ENCODE results near the gene GPRC5C. TPM values are rescaled to one million over a fixed set of nuclear protein-coding genes. Genes with fewer than 3 reads are reported as not detected.

Gene GPRC5C
- total and polyA plus RNA-seq, 2 donors (not counting 3 experiments of a cell fraction or from before 2014, with no cell fraction given), result not detected

DNA sequence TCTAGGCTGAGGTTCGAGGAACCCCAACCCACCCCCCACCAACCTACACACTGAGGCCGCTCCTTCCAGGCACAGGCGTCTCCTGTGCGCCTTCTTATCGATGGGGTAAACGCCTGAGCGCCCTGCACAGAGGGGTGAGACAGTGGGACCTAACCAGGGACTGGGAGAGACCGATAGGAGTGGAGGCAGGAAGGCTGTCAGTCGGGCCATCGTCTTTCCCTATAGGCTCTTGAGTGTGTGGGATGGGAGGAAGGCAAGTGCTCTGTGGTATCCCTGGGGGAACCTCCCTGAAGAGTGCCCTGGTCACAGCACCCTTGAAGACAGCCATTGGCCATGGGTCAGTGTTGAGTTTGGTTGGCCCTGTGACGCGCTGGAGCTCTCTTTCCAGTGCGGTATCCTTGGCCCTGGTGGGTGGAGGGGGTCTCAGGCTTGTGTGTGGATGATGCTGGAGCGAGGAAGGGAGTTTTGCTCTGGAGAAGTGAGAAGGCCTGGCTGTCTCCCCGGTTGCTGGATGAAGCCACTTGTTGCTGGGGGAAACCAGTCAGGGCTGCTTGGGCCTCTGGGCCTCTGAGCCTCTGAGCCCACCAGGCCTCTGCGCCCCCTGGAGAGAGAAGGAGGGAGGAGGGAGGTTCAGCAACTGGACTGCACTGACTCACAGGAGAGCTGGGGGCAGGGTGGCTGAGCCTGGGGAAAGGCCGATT is 1.7 kb downstream of the GPRC5C start:
- DNase-seq (ENCODE audit: low read depth, low spot score) (no peak), FAIRE-seq (no peak)
- CTCF ChIA-PET, result interaction anchor here (1.0 kb wide), 1 partner anchor 55 kb away, joined by 3 read pairs; no protein-coding TSS in a partner anchor
- Histone ChIP-seq H3K4me3 (replicated peaks in 1 of 3; ENCODE audit: insufficient read depth in 1 of 3, low read depth in 1 of 3, low read length in 3 of 3) (no peak overlapping the region), H3K9me1 (replicated peaks; ENCODE audit: control insufficient read depth, extremely low read depth, insufficient read depth, low read length) (no peaks in the 10 kb centered on the region), H3K79me2 (ENCODE audit: control insufficient read depth, insufficient read depth, low read length) (no peaks in the 10 kb centered on the region), H3K4me2 (ENCODE audit: insufficient read depth, low read length) (no peak overlapping the region), H3K9me3 (replicated peaks; ENCODE audit: control insufficient read depth, insufficient read depth, low read length) (no peaks in the 10 kb centered on the region), H4K20me1 (replicated peaks; ENCODE audit: control insufficient read depth, extremely low read depth, insufficient read depth, low read length) (no peaks in the 10 kb centered on the region), H3K4me1 (ENCODE audit: control insufficient read depth, extremely low read depth, insufficient read depth, low read length) (no peaks in the 10 kb centered on the region), H2AFZ (ENCODE audit: low read depth, low read length) (no peak overlapping the region), H3K27ac (ENCODE audit: insufficient read depth, low read depth, low read length) (no peak overlapping the region), H3K27me3 (ENCODE audit: control insufficient read depth in 2 of 2, insufficient read depth in 2 of 2, low read length in 2 of 2) (peaks cover 23 to 30% of the 10 kb centered on the region in 2 experiments), H3K9ac (replicated peaks; ENCODE audit: extremely low read depth, insufficient read depth, low read length) (no peak overlapping the region), H3K36me3 (ENCODE audit: control insufficient read depth in 2 of 2, extremely low read depth in 1 of 2, insufficient read depth in 2 of 2, low read length in 2 of 2) (no peaks in the 10 kb centered on the region)
- POLR2A ChIA-PET, result no interaction called here
- intact Hi-C loops (cut with micrococcal nuclease), result no loop called here
- no peak for TF ChIP-seq GATA2 (IDR thresholded peaks at IDR 0.05; ENCODE audit: insufficient read depth, insufficient read length, low read depth, low read length)
- TF ChIP-seq POLR2AphosphoS5 (IDR thresholded peaks at IDR 0.05; ENCODE audit: insufficient read depth, low read depth, low read length), result no peak
- TF ChIP-seq JUN (IDR thresholded peaks at IDR 0.05; ENCODE audit: borderline replicate concordance, insufficient read depth, insufficient read length, low read depth), result no peak
- TF ChIP-seq EZH2 (IDR thresholded peaks at IDR 0.05; ENCODE audit: borderline replicate concordance, low read depth, low read length, severe bottlenecking), result no peak
- TF ChIP-seq, protein P1, sequence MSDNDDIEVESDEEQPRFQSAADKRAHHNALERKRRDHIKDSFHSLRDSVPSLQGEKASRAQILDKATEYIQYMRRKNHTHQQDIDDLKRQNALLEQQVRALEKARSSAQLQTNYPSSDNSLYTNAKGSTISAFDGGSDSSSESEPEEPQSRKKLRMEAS (IDR thresholded peaks at IDR 0.05; ENCODE audit: insufficient read depth, insufficient read length), result no peak
- no peak for TF ChIP-seq FOS (IDR thresholded peaks at IDR 0.05; ENCODE audit: borderline replicate concordance, insufficient read depth, low read length)
- TF ChIP-seq, protein P2, sequence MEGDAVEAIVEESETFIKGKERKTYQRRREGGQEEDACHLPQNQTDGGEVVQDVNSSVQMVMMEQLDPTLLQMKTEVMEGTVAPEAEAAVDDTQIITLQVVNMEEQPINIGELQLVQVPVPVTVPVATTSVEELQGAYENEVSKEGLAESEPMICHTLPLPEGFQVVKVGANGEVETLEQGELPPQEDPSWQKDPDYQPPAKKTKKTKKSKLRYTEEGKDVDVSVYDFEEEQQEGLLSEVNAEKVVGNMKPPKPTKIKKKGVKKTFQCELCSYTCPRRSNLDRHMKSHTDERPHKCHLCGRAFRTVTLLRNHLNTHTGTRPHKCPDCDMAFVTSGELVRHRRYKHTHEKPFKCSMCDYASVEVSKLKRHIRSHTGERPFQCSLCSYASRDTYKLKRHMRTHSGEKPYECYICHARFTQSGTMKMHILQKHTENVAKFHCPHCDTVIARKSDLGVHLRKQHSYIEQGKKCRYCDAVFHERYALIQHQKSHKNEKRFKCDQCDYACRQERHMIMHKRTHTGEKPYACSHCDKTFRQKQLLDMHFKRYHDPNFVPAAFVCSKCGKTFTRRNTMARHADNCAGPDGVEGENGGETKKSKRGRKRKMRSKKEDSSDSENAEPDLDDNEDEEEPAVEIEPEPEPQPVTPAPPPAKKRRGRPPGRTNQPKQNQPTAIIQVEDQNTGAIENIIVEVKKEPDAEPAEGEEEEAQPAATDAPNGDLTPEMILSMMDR (IDR thresholded peaks at IDR 0.05; ENCODE audit: extremely low read depth in 1 of 2, insufficient read depth in 1 of 2, low read depth in 1 of 2, low read length in 2 of 2), result no peak
- TF ChIP-seq MYC (IDR thresholded peaks at IDR 0.05; ENCODE audit: low read depth, low read length), result no peak
- TF ChIP-seq POLR2A (IDR thresholded peaks at IDR 0.05; ENCODE audit: low read depth, low read length), result no peak
- dilution Hi-C loops (cut with MboI; ENCODE audit: extremely low pct_ligation_motif_present, low sequenced_read_pairs), result no loop called here
- BruUV-seq (replicated peaks), result no TSS peak
